Activated naive CD4-positive, alpha-beta T cell treated with anti-CD3 and anti-CD28 coated beads, Interleukin-2, amount 50 U/mL, for 72 hours (primary cell): ENCODE measurements around the gene NMUR1. TPM values are rescaled to one million over a fixed set of nuclear protein-coding genes. Genes with fewer than 3 reads are reported as not detected.
"Not testable (repeated sequence)": the region's sequence is repeated elsewhere in the genome, so short reads cannot be mapped to it uniquely, and the experiment has no call there.

Source experiments
- ATAC-seq, 2 donors: fragments of 150-1000 bp; cut with Tn5 transposase; 2 replicates each; pipeline ENCODE4 v1.10.0; 2021; ENCODE audit warnings: mild to moderate bottlenecking in 2 of 2, moderate library complexity in 2 of 2
- DNase-seq, 2 donors: peaks; one replicate each; pipeline ENCODE4 v3.0.0; 2021 to 2022; ENCODE audit warnings: low spot score in 2 of 2
- H3K27ac Mint-ChIP-seq, 2 donors: one replicate each; pipeline ENCODE4 v1.8.0; 2022; ENCODE audit warnings: mild to moderate bottlenecking in 2 of 2, mixed read lengths in 2 of 2
- H3K36me3 Mint-ChIP-seq, 2 donors: one replicate each; pipeline ENCODE4 v1.8.0; 2022; ENCODE audit warnings: mixed read lengths in 2 of 2
- H3K9me3 Mint-ChIP-seq, 2 donors: one replicate each; pipeline ENCODE4 v1.8.0; 2022; ENCODE audit warnings: mixed read lengths in 2 of 2
- total RNA-seq, 2 donors: library from RNA; stranded (reverse); gene quantifications; one replicate each; pipeline ENCODE4 v1.2.3, GENCODE V29; 2022

NMUR1 gene
- total RNA-seq, 2 donors from 2014 or later: not detected

GRCh38 chr2:231557571-231558217 lies 27.4 kb upstream of the NMUR1 start:
- DNase-seq (peak in 1 of 2 donors; percentile 48), ATAC-seq (peak; percentile 92 to 95)
- H3K9me3 Mint-ChIP-seq: peaks cover 11% of the 10 kb centered on the region in 2 donors
- H3K36me3 Mint-ChIP-seq: peaks cover 12 to 13% of the 10 kb centered on the region in 2 donors
- no peak overlapping the region for H3K27ac Mint-ChIP-seq

- H3K9me3 Mint-ChIP-seq: peaks cover 13% of the 10 kb centered on the region in 2 donors
Measured at GRCh38 chr2:231556981-231557380, 26.7 kb upstream of the NMUR1 start.

DNA sequence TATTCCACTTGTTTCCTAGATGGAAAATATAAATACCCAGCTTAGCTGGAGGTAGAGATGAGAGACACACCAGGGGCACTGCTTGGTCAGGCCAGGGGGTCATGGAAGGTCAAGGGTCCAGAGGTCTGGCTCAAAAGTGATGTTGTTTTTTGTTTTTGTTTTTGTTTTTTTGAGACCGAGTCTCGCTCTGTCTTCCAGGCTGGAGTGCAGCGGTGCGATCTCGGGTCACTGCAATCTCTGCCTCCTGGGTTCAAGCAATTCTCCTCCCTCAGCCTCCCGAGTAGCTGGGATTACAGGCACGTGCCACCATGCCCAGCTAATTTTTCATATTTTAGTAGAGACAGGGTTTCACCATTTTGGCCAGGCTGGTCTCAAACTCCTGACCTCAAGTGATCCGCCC lies 26.3 kb upstream of the NMUR1 start:
- H3K9me3 Mint-ChIP-seq: peaks cover 13% of the 10 kb centered on the region in 2 donors
- ATAC-seq, DNase-seq, H3K27ac Mint-ChIP-seq: not testable (repeated sequence)
- peaks cover 15% of the 10 kb centered on the region in 2 donors for H3K36me3 Mint-ChIP-seq

More at GRCh38 chr2:231556981-231557380, 26.7 kb upstream of the NMUR1 start:
- DNase-seq (no peak), ATAC-seq (no peak)
- no peak overlapping the region for H3K27ac Mint-ChIP-seq
- H3K36me3 Mint-ChIP-seq: peaks cover 15% of the 10 kb centered on the region in 2 donors

DNA sequence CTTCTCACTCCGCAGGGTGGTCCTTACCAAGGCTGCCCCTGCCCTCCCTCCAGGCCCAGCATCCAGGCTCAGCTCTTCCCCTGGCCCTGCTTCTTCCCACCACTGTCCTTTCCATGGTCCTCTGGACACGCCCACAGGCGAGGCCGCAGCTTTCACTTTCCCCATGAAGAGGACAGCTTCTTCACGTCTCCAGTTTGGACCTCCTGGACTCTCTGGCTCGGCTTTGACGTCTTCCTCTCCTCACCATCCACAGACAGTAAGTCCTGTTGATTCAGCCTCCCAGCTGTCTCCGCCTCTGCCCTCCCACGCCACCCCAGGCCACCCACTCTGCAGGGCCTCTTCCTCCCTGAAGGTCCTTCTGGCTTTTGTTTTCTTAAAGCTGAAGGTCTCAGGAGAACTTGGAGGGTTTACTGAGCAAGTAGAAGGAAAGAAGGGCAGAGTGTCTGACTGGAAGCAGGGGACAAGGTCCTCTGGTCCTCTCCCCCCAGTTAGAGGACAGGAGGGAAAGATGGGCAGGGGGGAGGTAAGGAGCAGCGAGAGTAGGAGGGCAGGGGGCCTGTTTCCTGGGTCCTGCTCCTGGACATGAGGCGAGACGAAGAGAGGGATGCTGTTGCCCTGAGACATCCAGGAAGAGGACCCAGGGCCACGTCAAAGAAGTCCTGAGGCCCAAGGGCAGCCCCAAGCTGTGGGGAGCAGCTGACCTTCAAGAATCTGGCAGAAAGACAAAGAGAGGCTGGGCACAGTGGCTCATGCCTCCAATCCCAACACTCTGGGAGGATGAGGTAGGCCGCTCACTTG lies 24.7 kb upstream of the NMUR1 start:
- peak in 1 of 2 donors; percentile 25 for ATAC-seq
- Mint-ChIP-seq H3K27ac (no peak overlapping the region), H3K36me3 (peaks cover 15 to 19% of the 10 kb centered on the region in 2 donors), H3K9me3 (peaks cover 13% of the 10 kb centered on the region in 2 donors)
- DNase-seq: no peak

- H3K27ac Mint-ChIP-seq: no peak overlapping the region
- ATAC-seq (no peak), DNase-seq (no peak)
- H3K36me3 Mint-ChIP-seq: peaks cover 15 to 19% of the 10 kb centered on the region in 2 donors
- H3K9me3 Mint-ChIP-seq: peaks cover 13% of the 10 kb centered on the region in 2 donors
Measured at GRCh38 chr2:231554327-231554726, 24.1 kb upstream of the NMUR1 start.

GRCh38 chr2:231552752-231553151 lies 22.5 kb upstream of the NMUR1 start:
- peaks cover 13% of the 10 kb centered on the region in 2 donors for H3K9me3 Mint-ChIP-seq
- peaks cover 15 to 19% of the 10 kb centered on the region in 2 donors for H3K36me3 Mint-ChIP-seq
- no peak overlapping the region for H3K27ac Mint-ChIP-seq
- no peak for ATAC-seq
- DNase-seq: no peak

DNA sequence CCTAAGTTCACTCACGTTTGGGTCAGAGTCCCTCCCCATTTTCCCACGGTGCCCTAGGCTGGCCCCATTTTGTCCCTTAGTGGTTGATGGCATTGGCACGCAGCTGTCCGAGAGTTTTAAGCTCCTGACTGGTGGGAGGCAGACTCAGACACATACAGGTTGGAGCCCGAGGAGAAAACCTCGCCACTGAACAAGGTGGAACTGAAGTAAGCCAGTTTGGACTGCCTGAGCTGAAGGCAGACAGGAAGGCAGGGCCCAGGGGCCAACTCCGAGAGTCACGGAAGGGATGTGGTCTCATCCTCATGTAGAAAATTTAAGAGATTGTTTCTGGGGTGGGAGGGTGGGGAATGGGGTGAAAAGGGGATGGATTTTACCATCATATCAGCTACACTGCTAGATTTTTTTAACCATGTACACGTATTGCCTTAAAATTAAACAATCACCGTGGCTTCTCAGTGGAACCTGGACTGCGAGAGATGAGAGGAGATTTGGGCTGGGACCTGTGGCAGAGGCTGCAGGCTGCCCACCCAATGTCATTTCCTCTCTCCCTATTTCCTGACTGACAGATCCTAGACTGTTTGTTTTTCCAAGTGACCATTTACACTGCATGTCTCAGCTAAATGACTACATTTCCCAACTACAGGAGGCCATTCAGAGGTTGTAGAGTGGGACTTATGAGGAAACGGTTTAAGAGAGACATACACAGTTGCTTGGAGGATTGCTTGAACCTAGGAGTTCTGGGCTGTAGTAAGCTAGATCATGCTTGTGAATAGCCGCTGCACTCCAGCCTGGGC lies 19.4 kb upstream of the NMUR1 start:
- H3K9me3 Mint-ChIP-seq: peaks cover 13% of the 10 kb centered on the region in 2 donors
- no peak overlapping the region for H3K27ac Mint-ChIP-seq
- H3K36me3 Mint-ChIP-seq: peaks cover 21 to 24% of the 10 kb centered on the region in 2 donors
- ATAC-seq (no peak), DNase-seq (no peak)

DNA sequence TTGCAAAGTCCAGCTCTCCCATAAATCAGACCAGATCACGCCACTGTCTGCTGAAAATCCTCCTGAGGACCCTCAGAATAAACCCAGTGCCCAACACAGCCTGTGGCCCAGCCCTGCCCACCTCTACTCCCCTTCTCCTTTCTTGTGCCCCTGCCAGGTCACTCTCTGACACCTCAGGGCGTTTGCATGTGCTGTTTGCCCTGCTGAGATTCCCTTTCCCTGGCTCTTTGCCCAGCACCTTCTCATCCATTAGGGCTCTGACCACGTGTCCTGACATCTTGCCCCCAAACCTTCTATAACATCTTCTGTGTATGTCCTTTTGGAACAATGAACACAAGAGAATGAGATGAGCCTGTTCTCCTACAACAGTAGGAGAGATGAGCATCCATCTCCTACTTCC lies 18.5 kb upstream of the NMUR1 start:
- peaks cover 12 to 13% of the 10 kb centered on the region in 2 donors for H3K9me3 Mint-ChIP-seq
- H3K36me3 Mint-ChIP-seq: peaks cover 19 to 21% of the 10 kb centered on the region in 2 donors
- ATAC-seq (no peak), DNase-seq (no peak)
- no peak overlapping the region for H3K27ac Mint-ChIP-seq

DNA sequence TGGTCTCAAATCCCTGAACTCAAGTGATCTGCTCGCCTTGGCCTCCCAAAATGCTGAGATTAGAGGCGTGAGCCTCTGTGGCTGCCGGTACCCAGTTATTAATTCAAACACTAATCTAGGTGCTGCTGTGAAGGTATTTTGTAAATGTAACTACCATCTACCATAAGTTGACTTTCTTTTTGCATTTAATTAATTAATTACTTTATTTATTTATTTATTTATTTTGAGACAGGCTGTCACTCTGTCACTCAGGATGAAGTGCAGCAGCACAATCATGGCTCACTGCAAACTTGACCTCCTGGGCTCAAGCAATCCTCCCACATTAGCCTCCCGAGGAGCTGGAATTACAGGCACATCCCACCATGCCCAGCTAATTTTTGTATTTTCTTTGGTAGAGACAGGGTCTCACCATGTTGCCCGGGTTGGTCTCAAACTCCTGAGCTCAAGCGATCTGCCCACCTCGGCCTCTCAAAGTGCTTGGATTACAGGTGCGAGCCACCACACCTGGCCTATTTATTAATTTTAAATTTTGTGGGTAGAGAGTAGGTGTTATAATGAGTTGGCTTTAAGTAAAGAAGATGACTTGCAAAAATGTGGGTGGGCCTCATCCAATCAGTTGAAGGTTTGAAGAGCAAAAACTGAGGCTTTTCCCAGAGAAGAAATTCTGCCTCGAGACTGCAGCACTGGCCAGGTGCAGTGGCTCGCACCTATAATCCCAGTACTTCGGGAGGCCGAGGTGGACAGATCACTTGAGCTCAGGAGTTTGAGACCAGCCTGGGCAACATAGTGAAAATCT lies 17.3 kb upstream of the NMUR1 start:
- Mint-ChIP-seq H3K36me3 (peaks cover 10 to 13% of the 10 kb centered on the region in 2 donors), H3K9me3 (peaks cover 5 to 10% of the 10 kb centered on the region in 2 donors), H3K27ac (no peak overlapping the region)
- no peak for DNase-seq
- ATAC-seq: no peak

GRCh38 chr2:231546014-231546715 lies 15.9 kb upstream of the NMUR1 start:
- Mint-ChIP-seq H3K9me3 (peaks cover 8 to 14% of the 10 kb centered on the region in 2 donors), H3K36me3 (peaks cover 11 to 12% of the 10 kb centered on the region in 2 donors), H3K27ac (no peak overlapping the region)
- no peak for DNase-seq
- ATAC-seq: no peak

DNA sequence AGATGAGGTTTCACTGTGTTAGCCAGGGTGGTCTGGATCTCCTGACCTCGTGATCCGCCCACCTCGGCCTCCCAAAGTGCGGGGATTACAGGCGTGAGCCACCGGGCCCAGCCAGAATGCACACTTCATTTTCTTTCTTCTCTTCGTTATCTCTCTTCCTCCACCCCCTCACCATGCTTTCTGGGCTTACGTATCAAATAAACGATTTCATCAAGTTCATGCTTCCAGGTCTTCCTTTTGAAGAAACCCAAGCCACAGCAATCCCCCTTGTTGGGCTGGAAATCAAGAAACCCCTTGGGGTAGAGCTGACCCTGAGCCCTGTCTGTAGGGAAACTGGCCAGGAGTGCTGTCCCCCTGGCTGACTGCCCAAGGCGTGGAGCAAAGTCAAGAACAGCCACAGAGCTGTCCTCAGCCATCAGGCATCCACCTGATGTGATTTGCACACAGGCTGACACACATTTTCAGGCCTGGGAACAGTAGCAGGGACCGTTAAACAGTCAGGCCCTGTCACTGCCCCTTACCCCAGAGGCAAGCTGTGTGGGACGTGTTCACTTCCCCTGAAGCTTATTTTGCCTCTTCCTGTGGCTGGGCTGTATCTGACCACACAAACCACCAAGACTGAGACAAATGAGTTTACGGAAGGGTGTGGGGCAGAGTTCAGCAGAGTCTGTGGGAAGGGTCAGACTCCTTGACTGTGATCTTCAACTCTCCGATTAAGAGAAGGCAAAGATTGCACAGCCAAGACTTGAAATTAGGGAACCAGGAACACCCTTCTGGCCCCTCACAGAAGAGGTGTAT lies 15.1 kb upstream of the NMUR1 start:
- DNase-seq: peak; percentile 54 to 85
- Mint-ChIP-seq H3K36me3 (peaks cover 10 to 12% of the 10 kb centered on the region in 2 donors), H3K27ac (peak overlapping the region; percentile 83 to 94), H3K9me3 (peaks cover 8 to 14% of the 10 kb centered on the region in 2 donors)
- ATAC-seq: peak; percentile 98 to 99

DNA sequence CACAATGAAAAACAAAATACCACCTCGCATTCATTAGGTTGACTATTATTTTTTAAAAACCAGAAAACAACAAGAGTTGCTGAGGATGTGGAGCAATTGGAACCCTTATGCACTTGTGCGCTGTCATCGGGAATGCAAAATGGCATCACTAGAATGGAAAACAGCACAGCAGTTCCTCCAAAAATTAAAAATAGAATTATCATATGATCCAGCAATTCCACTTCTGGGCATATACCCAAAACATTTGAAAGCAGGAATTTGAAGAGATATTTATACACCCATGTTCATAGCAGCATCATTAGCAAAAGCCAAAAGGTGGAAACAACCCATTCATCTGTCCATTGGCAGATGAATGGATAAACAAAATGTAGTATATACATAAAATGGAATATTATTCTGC lies 11.9 kb upstream of the NMUR1 start:
- Mint-ChIP-seq H3K36me3 (peaks cover 10 to 12% of the 10 kb centered on the region in 2 donors), H3K27ac (no peak overlapping the region), H3K9me3 (peaks cover 8 to 14% of the 10 kb centered on the region in 2 donors)
- ATAC-seq (no peak), DNase-seq (no peak)

GRCh38 chr2:231541645-231542044 lies 11.4 kb upstream of the NMUR1 start:
- H3K27ac Mint-ChIP-seq: no peak overlapping the region
- ATAC-seq (no peak), DNase-seq (no peak)

DNA sequence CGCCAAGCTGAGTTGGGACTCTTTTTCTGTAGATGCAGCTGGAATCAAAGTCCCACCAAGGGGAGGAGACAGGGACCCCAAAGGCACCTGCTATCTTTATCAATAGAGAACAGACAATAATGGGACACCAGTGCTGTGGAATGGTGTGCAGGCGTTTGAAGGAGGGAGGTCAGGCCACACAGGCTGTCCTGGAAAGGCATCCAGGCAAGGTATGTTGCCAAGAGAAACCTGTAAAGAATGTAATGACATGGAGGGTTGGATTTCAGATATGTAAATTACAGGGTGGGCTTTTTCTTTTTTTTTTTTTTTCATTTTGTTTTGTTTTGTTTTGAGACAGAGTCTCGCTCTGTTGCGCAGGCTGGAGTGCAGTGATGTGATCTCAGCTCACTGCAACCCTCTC lies 9.7 kb upstream of the NMUR1 start:
- DNase-seq: no peak
- no peak for ATAC-seq
- Mint-ChIP-seq H3K9me3 (peaks cover 8 to 14% of the 10 kb centered on the region in 2 donors), H3K36me3 (peaks cover 5 to 7% of the 10 kb centered on the region in 2 donors), H3K27ac (no peak overlapping the region)

More at GRCh38 chr2:231541645-231542044, 11.4 kb upstream of the NMUR1 start:
- peaks cover 10 to 12% of the 10 kb centered on the region in 2 donors for H3K36me3 Mint-ChIP-seq
- H3K9me3 Mint-ChIP-seq: peaks cover 8 to 14% of the 10 kb centered on the region in 2 donors

DNA sequence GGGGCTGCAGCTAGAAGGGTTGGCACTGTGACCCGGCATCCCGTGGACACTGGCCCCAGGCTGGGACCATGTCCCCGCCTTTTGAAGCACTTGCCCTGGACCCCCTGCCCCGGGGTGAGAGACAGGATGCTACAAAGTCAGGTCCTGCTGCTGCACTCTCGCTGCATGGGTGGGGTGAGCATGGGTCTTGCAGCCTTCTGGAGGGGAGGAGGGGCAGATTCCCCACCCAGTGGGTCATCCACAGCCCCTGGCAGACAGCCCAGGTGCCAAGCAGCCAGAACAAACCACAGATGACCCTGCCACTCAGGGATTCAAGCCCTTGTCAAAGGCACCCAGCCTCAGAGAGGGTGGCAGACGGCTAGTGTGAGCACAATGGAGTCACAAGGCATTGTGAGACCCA lies 5.7 kb upstream of the NMUR1 start:
- Mint-ChIP-seq H3K9me3 (no peaks in the 10 kb centered on the region), H3K36me3 (no peaks in the 10 kb centered on the region), H3K27ac (no peak overlapping the region)
- DNase-seq (no peak), ATAC-seq (no peak)
